Esophagus muscularis mucosa (tissue), 3 donors: ENCODE data around the gene CHST15.

Source experiments
- POLR2A ChIP-seq: fragments of 450-650 bp; IDR thresholded peaks from one replicate; pipeline ENCODE4 v1.6.1; 2017; ENCODE audit warnings: antibody characterized with exemption, moderate library complexity, mild to moderate bottlenecking, low read depth
- TF ChIP-seq, protein P1 (sequence below), 3 experiments: fragments of 200-600 bp in 2 of 3; fragments of 450-650 bp in 1 of 3; sonication (generic) in 2 of 3; IDR thresholded peaks; one replicate each; pipeline ENCODE4 v1.5.1; 2017 to 2019; ENCODE audit warnings: antibody characterized with exemption in 3 of 3, mild to moderate bottlenecking in 2 of 3, moderate library complexity in 1 of 3

DNA sequence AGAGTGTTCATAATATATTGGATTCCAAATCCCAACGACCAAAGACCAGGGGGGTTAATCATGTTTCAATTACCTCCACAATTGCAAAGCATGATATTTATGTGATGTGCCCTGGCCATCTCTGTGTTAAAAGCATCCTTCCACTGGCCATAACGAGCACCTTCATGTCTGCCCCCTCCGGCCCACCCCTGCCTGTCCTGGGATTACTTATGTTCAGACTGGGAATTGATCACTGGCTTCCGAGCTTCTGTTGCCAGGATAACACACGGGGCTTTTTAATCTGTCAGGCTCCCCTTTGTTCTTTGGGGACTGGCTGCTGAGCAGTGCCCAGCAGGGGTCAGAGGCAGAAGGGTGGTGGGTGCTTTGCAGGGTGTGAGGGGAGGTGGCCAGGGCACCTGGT lies 13.7 kb upstream of the CHST15 start:
- TF ChIP-seq, protein P1, sequence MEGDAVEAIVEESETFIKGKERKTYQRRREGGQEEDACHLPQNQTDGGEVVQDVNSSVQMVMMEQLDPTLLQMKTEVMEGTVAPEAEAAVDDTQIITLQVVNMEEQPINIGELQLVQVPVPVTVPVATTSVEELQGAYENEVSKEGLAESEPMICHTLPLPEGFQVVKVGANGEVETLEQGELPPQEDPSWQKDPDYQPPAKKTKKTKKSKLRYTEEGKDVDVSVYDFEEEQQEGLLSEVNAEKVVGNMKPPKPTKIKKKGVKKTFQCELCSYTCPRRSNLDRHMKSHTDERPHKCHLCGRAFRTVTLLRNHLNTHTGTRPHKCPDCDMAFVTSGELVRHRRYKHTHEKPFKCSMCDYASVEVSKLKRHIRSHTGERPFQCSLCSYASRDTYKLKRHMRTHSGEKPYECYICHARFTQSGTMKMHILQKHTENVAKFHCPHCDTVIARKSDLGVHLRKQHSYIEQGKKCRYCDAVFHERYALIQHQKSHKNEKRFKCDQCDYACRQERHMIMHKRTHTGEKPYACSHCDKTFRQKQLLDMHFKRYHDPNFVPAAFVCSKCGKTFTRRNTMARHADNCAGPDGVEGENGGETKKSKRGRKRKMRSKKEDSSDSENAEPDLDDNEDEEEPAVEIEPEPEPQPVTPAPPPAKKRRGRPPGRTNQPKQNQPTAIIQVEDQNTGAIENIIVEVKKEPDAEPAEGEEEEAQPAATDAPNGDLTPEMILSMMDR (IDR thresholded peaks at IDR 0.05), result no peak
- TF ChIP-seq POLR2A, result no peak
